Measurements from ENCODE around the gene CSTF1.
"Not testable (repeated sequence)": the region's sequence is repeated elsewhere in the genome, so short reads cannot be mapped to it uniquely, and the experiment has no call there.

CSTF1 gene

DNA sequence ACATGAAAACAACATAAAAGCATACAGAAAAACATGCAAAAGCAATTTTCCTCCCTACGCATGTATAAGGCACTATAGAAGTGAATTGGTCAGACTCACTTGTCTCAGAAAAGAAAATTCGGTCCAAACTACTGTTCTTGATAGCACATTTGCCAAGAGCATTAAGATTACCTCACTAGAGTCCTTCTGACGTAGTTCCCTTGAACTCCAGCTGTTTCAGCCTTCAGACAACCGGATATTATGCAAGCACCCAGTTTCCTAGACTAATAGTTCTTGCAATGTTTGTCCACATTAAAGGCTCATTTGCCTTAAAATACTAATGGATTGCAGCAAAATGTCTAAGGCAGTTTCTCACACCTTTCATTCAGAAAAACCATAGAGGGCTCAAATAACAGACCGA lies 17.1 kb downstream of the CSTF1 start:
- no peak for DNase-seq (ENCODE audit: low spot score)

- DNase-seq (ENCODE audit: low spot score) = no peak
Measured at GRCh38 chr20:56409956-56410355, 17.5 kb downstream of the CSTF1 start.

- not testable (repeated sequence) for DNase-seq (ENCODE audit: low spot score)
Measured at GRCh38 chr20:56411287-56411686, 18.8 kb downstream of the CSTF1 start.

GRCh38 chr20:56411759-56412472 lies 19.5 kb downstream of the CSTF1 start, which contains the start of gene CASS4:
CASS4 (plus strand) TSS chr20:56412260; CDS start chr20:56412459, 199 bp downstream.
- DNase-seq (ENCODE audit: low spot score) = peak; percentile 78

GRCh38 chr20:56412473-56412790 lies 20.0 kb downstream of the CSTF1 start:
- no peak for DNase-seq (ENCODE audit: low spot score)

DNA sequence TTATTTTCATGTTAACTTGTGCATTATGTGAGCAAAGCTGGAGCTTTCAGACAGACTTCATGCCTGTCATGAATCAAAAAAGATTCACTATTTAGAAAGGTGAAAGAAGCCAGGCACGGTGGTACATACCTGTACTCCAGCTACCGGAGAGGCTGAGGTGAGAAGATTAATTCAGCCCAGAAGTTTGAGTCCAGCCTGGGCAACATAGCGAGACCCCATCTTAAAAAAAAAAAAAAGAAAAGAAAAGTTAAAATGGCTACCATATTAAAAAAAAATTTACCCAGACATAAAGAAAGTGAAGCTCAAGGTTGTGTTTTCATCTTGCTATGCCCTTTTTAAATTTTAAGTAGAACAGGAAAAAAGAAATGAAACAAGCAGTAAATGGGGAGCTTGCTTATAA lies 20.5 kb downstream of the CSTF1 start:
- no peak for DNase-seq (ENCODE audit: low spot score)

DNA sequence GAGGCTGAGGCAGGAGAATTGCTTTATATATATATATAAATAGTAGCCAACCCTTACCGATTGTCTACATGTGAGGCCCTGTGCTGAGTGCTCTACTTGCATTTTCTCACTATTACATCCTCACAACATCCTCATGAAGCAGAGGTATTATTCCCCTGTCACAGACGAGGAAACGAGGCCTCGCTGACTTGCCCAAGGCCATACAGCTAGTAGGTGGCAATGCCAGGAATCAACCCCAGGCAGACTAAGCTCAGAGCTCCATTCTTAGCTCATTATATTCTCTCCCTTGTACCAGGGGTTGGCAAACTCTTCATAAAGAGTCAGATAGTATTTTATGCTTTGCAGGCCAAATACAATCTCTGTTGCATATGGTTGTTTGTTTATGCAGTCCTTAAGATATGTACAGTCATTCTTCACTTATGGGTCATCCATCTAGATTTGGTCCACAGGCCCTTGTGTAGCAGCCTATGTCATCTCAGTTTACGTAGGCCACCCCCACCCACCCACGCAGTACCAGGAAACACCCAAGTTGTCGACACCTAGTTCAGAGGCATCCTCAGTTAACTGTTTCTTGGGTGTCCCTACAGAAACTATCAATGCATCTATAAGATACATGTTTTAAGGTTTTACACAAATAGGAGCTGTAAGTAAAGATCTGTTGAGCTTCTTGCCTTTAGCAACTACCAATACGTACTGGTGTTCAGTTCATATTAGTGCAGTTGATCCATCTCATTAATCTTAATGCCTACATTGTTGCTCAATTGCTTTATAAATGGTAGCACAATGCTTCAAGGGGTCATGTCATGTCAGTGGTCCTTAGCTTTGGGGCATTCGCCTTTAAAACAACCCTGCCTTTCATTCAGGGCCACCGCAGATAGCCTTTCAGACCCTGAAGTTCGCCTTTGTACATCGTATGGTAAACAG lies 22.7 kb downstream of the CSTF1 start:
- DNase-seq (ENCODE audit: low spot score) = peak; percentile 33

DNA sequence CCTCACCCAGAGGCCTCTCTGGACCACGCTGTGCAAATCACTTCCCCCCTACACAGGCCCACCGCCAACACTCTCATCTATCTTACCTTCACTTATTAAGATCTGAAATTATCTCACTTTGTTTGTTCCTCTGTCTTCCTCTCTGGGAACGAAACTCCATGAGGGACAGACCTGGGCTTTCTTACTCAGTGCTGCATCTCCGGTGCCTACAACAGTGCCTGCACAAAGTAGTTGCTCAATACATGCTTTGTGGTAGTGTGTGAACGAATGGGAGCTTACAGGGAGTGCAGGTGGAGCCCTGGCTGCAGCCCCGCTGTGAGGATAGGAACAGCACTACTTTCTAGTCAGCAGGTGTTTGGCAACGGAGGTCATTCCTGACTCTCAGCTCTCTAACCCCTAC lies 25.0 kb downstream of the CSTF1 start:
- DNase-seq (ENCODE audit: low spot score) = no peak

DNA sequence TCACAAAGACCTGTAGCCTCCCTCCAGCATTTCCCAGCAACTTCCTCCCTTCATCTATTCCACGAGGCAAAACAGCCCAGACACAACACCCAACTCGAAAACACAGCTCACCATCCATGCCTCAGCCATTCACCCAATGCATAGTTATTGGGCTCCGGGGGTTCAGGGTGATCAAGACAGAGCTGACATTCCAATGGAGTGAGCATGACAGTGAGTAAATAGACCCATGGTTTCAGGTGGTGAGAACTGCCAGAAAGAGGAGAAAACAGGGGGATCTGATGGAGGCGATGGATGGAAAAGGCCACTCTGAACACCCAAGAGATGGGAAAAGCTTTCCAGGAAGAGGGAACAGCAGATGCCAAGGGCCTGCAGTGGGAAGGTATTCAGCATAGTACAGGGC lies 25.5 kb downstream of the CSTF1 start:
- DNase-seq (ENCODE audit: low spot score) = no peak

DNA sequence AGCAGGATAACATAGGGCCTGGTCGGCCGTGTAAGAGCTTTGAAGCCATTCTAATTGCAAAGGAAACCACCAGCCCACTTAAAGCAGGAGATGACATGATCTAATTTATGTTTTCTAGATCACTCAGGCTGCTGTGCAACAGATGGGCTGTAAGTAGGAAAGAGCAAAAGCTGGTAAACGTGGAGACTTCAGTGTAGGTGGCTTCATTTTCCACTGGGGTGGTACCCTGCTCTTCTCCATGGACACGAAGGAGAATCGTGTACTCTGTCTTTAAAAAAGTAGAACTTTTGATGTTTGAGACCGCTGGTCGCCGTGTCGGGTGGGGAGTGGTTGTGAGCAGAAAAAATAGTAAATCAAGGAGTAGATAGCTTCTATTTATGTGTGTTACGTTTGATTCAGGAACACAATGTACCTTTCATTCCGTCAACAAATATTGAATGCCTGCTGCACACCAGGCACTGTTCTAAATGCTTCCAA lies 26.0 kb downstream of the CSTF1 start:
- no peak for DNase-seq (ENCODE audit: low spot score)

DNA sequence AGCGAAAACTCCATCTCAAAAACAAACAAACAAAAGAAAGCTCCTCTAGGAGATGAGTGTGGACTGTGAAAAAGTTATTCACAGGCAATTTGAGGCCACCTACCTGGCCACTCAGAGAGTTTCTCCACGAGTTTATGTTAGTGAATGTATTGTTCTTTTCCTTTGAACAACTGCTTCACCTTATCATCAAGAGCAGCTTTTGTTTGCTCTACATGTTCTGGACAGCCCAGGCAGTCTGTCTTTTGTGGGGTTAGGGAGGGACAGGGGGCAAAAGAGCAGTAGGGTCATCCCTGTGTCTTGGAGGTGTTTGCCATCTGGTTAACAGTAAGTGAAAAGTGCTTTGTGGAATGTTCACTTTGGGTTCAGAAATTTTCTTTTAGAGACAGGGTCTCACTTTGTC lies 27.6 kb downstream of the CSTF1 start:
- DNase-seq (ENCODE audit: low spot score) = no peak

DNA sequence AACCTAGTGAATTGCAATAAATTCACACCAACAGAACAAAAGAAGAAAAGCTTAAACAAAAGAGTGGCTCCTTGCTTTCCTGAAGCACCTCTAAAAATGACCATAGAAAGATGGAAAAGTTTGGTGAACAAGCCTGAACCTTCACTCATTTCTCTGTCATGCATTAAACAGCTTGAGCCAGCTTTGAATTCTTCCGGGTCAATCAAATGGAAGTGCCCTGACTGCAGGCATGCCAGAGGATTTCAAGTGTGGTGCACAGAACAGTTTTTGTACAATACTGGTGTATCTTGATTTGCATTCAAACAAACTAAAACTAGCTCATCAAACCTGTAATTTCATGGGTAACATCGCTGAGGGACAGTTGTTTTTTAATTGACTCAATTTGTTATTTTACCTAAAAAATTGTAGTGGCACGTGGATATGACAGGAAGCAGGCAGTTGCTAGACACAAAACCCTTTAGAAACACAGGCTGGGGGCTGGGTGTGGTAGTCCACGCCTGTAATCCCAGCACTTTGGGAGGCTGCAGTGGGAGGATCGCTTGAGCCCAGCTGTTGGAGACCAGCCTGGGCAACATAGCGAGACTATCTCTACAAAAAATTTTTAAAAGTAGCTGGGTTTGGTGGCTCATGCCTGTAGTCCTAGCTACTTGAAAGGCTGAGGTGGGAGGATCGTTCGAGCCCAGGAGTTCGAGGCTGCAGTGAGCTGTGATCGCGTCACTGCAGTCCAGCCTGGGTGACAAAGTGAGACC lies 28.7 kb downstream of the CSTF1 start:
- DNase-seq (ENCODE audit: low spot score) = no peak

DNA sequence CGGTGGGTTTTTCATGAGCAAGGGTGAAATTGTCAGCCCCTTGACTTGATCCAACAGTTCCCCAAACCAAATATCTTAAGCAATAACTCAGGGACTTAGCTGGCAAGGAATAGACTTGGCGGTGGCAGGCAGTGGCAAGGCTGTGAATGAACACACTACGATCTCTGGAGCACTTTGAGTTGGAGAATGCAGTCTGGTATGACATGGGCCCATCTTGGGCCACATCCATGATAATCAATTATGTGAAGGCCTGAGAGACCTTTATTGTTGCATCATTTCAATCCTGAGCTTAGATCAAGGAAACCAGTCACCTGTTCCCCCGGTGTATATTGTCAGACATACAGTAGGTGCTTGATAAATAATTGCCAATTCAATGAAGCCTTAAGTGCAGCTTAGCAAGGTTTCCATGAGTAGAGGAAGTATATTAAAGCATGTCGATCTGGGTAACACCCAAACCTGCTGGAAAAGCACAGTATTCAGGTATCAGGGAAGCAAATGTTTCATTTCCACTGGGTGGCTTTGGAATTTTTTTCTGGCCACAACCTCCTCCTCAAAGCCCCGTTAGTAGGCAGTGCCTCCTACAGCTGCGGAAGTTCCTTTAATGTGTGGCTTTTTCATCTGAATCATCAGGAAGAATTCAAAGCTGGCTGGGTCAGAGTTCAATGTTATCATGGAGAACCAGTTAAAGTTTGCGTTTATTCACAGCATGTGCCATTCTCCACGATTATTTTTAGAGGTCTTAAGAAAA lies 29.8 kb downstream of the CSTF1 start:
- DNase-seq (ENCODE audit: low spot score) = no peak

DNA sequence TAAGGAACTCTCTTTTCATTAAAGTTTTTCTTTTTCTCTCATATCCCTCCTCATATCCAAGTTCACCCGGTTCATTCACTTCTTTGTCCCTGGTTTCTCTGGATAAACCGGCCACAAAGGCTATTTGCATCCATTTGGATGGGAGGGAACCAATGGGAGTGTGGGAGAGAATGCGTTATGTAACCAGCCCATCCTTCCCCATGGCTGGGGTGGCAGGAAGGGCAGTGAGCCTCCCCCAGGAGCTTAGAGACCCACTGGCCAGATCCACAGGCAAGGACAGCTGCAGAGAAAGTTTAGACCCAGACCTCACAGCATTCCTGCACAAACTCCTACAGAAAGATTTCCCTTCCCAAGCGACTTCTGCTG lies 30.4 kb downstream of the CSTF1 start:
- no peak for DNase-seq (ENCODE audit: low spot score)

DNA sequence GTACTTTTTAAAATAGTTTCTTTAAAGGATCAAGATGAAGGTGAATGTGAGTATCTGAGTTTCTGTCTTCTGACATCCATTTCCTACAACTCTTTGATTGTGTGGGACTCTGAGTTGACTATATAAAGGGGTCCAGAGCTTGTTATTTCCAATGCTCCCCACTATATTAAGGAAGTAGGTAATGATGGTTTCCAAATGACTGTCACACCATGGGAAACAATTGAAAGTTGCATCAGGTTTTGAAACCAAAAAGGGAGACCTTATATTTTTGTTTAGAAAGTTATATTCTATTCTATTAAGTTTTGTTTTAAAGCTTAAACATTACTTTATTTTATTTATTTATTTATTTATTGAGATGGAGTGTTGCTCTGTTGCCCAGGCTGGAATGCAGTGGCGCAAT lies 30.8 kb downstream of the CSTF1 start:
- no peak for DNase-seq (ENCODE audit: low spot score)

GRCh38 chr20:56423886-56424285 lies 31.4 kb downstream of the CSTF1 start:
- no peak for DNase-seq (ENCODE audit: low spot score)

DNA sequence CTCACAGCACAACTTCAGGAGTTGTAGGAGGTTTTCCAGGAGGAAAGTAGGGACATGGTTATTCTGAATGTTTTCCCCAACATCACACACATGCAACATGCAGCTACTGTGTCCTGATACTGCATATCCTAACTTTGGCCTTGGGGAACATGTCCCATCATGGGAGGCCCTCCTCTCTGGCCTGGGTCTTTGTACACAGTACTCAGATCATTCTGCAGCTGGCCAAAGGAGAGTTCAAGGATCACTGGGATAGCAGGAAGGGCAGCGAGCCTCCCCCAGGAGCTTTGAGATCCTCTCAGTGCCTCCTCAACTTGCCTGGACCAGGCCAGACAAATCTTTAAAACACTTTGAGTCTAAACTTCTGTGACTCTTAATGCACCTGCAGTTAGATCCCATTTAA lies 32.5 kb downstream of the CSTF1 start:
- DNase-seq (ENCODE audit: low spot score) = no peak

- no peak for DNase-seq (ENCODE audit: low spot score)
Measured at GRCh38 chr20:56426026-56426425, 33.6 kb downstream of the CSTF1 start.

- DNase-seq (ENCODE audit: low spot score) = no peak
Measured at GRCh38 chr20:56426926-56427325, 34.5 kb downstream of the CSTF1 start.

GRCh38 chr20:56427797-56428196 lies 35.4 kb downstream of the CSTF1 start:
- DNase-seq (ENCODE audit: low spot score) = no peak

- no peak for DNase-seq (ENCODE audit: low spot score)
Measured at GRCh38 chr20:56428410-56428809, 36.0 kb downstream of the CSTF1 start.

- no peak for DNase-seq (ENCODE audit: low spot score)
Measured at GRCh38 chr20:56428881-56429280, 36.4 kb downstream of the CSTF1 start.

Data from hematopoietic multipotent progenitor cell treated with erythropoietin and hydrocortisone succinate and interleukin-3 and kit ligand, for 17 days (in vitro differentiated cells).